Liver (tissue), 9 donors: ENCODE measurements around the gene BTBD1. TPM values are rescaled to one million over a fixed set of nuclear protein-coding genes. Genes with fewer than 3 reads are reported as not detected.

ENCODE experiments used
- DNase-seq: peaks from one replicate; pipeline ENCODE4 v3.0.0-alpha.2; 2017; ENCODE audit warnings: low spot score
- H3K27ac ChIP-seq, 2 donors: one replicate each; pipeline ENCODE4 v1.7.0; 2013; ENCODE audit warnings: inconsistent platforms in 2 of 2, low read length in 2 of 2, control low read depth in 1 of 2, low read depth in 1 of 2, mild to moderate bottlenecking in 1 of 2
- H3K27me3 ChIP-seq, 4 donors: one replicate each; pipeline versions ENCODE4 v1.6.1 to v1.7.0; 2013; ENCODE audit warnings: low read length in 3 of 4, inconsistent platforms in 1 of 4, mild to moderate bottlenecking in 1 of 4, moderate library complexity in 1 of 4; ENCODE audit not compliant: control insufficient read depth in 4 of 4, insufficient read depth in 4 of 4
- H3K36me3 ChIP-seq, 4 donors: one replicate each; pipeline versions ENCODE4 v1.6.1 to v1.7.0; 2013; ENCODE audit warnings: low read length in 3 of 4, mild to moderate bottlenecking in 3 of 4, low read depth in 1 of 4, moderate library complexity in 1 of 4; ENCODE audit not compliant: control insufficient read depth in 4 of 4, insufficient read depth in 3 of 4
- H3K4me1 ChIP-seq, 4 donors: one replicate each; pipeline versions ENCODE4 v1.6.1 to v1.7.0; 2013; ENCODE audit warnings: low read length in 3 of 4, mild to moderate bottlenecking in 3 of 4, moderate library complexity in 1 of 4; ENCODE audit not compliant: control insufficient read depth in 4 of 4, insufficient read depth in 4 of 4
- H3K4me3 ChIP-seq, 3 donors: one replicate each; pipeline versions ENCODE4 v1.6.1 to v1.7.0; 2013; ENCODE audit warnings: low read length in 3 of 3, control low read depth in 1 of 3, low read depth in 1 of 3, mild to moderate bottlenecking in 1 of 3
- H3K9ac ChIP-seq, 2 donors: one replicate each; pipeline ENCODE4 v1.7.0; 2013; ENCODE audit warnings: low read length in 2 of 2, mild to moderate bottlenecking in 2 of 2, moderate library complexity in 2 of 2, control low read depth in 1 of 2, low read depth in 1 of 2
- H3K9me3 ChIP-seq, 4 donors: one replicate each; pipeline versions ENCODE4 v1.6.1 to v1.7.0; 2013; ENCODE audit warnings: low read length in 3 of 4; ENCODE audit not compliant: control insufficient read depth in 4 of 4
- EGR1 ChIP-seq, 2 donors: IDR thresholded peaks; 2 replicates each; pipeline ENCODE4 v1.6.1; 2016 to 2018; ENCODE audit warnings: antibody characterized with exemption in 2 of 2, low read depth in 2 of 2
- FOXA1 ChIP-seq: IDR thresholded peaks from 2 replicates; pipeline ENCODE4 v1.6.1; 2016; ENCODE audit warnings: antibody characterized with exemption
- FOXA2 ChIP-seq: IDR thresholded peaks from 2 replicates; pipeline ENCODE4 v1.6.1; 2016; ENCODE audit warnings: antibody characterized with exemption
- GABPA ChIP-seq, 2 donors: IDR thresholded peaks in 1 of 2; conservative IDR thresholded peaks in 1 of 2; 2 replicates each; pipeline ENCODE4 v1.6.1; 2016; ENCODE audit warnings: antibody characterized with exemption in 2 of 2, mild to moderate bottlenecking in 1 of 2, moderate library complexity in 1 of 2
- HNF4A ChIP-seq, 2 donors: conservative IDR thresholded peaks; 2 replicates each; pipeline ENCODE4 v1.6.1; 2016; ENCODE audit warnings: antibody characterized with exemption in 2 of 2, mild to moderate bottlenecking in 2 of 2
- NR2F2 ChIP-seq: IDR thresholded peaks from 2 replicates; pipeline ENCODE4 v1.6.1; 2016; ENCODE audit warnings: antibody characterized with exemption
- RAD21 ChIP-seq, 2 donors: IDR thresholded peaks; 2 replicates each; pipeline ENCODE4 v1.6.1; 2016; ENCODE audit warnings: antibody characterized with exemption in 2 of 2, mild to moderate bottlenecking in 2 of 2
- SP1 ChIP-seq: IDR thresholded peaks from 2 replicates; pipeline ENCODE4 v1.6.1; 2018; ENCODE audit warnings: antibody characterized with exemption, mild to moderate bottlenecking
- TAF1 ChIP-seq: conservative IDR thresholded peaks from 2 replicates; pipeline ENCODE4 v1.6.1; 2016; ENCODE audit warnings: antibody characterized with exemption, mild to moderate bottlenecking
- YY1 ChIP-seq: IDR thresholded peaks from 2 replicates; pipeline ENCODE4 v1.6.1; 2016; ENCODE audit warnings: antibody characterized with exemption, mild to moderate bottlenecking
- WGBS: extraction: QIAGEN DNeasy Blood & Tissue Kit; methylation state at CpG from one replicate; pipeline ENCODE4 v1.1.7; 2013; 5-methylcytosine and 5-hydroxymethylcytosine counted together
- polyA plus RNA-seq, 2 donors: library from polyadenylated mRNA; stranded (reverse) in 1 of 2; unstranded in 1 of 2; fragments of 200-250 nt in 1 of 2; fragments of >200 nt in 1 of 2; fragmentation: Nextera tagmentation in 1 of 2; extraction: Ambion mirVana in 1 of 2; gene quantifications; one replicate each; pipeline versions ENCODE4 v1.2.1 to v1.2.3, GENCODE V29; 2013 to 2015
- total RNA-seq, 2 donors: library from RNA; depleted of rRNA; stranded (reverse); fragments of >200 nt; gene quantifications; one replicate each; pipeline ENCODE4 v1.2.3, GENCODE V29; 2014
- TF ChIP-seq, protein P1 (sequence below): fragments of 150-350 bp; IDR thresholded peaks from 2 replicates; pipeline ENCODE4 v1.5.1; 2017; ENCODE audit warnings: improper control_type of control experiment, low read depth, low read length; ENCODE audit not compliant: missing input control
- TF ChIP-seq, protein P2 (sequence below): IDR thresholded peaks from 2 replicates; pipeline ENCODE4 v1.6.1; 2016; ENCODE audit warnings: antibody characterized with exemption
- TF ChIP-seq, protein P3 (sequence below): IDR thresholded peaks from 2 replicates; pipeline ENCODE4 v1.6.1; 2016; ENCODE audit warnings: antibody characterized with exemption
- donor health status: healthy.
- donor health status: healthy.
- donor health status: healthy.
- donor health status: healthy.
- donor health status: healthy.

BTBD1 gene
- total and polyA plus RNA-seq, 4 donors: 8.6 to 43.9 (median 27.6) TPM

DNA sequence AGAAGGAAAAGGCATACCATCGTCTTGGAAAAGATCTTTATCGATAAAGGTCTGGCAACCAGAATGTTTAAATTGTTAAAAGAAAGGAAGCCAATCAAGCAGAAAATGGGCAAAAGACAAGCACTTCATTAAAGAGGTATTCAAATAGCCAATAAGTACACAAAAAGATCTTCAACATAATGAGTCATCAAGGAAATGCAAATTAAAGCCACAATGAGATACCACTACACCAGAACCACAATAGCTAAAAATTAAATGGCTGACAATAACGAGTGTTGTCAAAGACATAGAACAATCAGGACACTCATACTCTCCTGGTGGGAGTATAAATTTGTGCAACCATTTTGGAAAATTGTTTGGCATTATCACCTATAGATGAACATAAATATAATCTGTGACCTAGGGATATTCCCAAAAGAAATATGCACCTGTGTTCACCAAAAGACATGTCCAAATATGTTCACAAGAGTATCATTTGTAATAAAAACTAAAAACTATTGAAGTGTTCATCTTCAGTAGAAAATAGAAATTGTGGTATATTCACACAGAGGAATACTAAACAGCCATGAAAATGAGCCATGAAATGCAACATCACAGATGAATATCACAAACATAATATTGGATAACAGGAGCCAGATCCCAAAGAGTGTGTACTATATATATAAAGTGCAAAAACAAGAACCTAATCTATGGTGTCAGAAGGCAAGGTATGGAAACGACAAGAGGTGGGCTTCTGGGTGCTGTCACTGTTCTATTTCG is 14.4 kb upstream of the BTBD1 start:
- no peak for TF ChIP-seq FOXA1
- TF ChIP-seq YY1: no peak
- no peak for TF ChIP-seq TAF1
- no peak for TF ChIP-seq HNF4A (conservative IDR thresholded peaks at IDR 0.05)
- no peak for TF ChIP-seq GABPA (IDR thresholded peaks at IDR 0.05 in 1 of 2, conservative IDR thresholded peaks at IDR 0.05 in 1 of 2)
- no peak for TF ChIP-seq SP1
- no peak for TF ChIP-seq NR2F2
- TF ChIP-seq EGR1 (IDR thresholded peaks at IDR 0.05; ENCODE audit: low read depth in 2 of 2): no peak
- TF ChIP-seq, protein P1, sequence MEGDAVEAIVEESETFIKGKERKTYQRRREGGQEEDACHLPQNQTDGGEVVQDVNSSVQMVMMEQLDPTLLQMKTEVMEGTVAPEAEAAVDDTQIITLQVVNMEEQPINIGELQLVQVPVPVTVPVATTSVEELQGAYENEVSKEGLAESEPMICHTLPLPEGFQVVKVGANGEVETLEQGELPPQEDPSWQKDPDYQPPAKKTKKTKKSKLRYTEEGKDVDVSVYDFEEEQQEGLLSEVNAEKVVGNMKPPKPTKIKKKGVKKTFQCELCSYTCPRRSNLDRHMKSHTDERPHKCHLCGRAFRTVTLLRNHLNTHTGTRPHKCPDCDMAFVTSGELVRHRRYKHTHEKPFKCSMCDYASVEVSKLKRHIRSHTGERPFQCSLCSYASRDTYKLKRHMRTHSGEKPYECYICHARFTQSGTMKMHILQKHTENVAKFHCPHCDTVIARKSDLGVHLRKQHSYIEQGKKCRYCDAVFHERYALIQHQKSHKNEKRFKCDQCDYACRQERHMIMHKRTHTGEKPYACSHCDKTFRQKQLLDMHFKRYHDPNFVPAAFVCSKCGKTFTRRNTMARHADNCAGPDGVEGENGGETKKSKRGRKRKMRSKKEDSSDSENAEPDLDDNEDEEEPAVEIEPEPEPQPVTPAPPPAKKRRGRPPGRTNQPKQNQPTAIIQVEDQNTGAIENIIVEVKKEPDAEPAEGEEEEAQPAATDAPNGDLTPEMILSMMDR: no peak
- TF ChIP-seq, protein P2, sequence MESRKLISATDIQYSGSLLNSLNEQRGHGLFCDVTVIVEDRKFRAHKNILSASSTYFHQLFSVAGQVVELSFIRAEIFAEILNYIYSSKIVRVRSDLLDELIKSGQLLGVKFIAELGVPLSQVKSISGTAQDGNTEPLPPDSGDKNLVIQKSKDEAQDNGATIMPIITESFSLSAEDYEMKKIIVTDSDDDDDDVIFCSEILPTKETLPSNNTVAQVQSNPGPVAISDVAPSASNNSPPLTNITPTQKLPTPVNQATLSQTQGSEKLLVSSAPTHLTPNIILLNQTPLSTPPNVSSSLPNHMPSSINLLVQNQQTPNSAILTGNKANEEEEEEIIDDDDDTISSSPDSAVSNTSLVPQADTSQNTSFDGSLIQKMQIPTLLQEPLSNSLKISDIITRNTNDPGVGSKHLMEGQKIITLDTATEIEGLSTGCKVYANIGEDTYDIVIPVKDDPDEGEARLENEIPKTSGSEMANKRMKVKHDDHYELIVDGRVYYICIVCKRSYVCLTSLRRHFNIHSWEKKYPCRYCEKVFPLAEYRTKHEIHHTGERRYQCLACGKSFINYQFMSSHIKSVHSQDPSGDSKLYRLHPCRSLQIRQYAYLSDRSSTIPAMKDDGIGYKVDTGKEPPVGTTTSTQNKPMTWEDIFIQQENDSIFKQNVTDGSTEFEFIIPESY: no peak
- peaks cover 0 to 7% (median 4%) of the 10 kb centered on the region in 4 donors for H3K27me3 ChIP-seq
- WGBS: 75% methylated on average over 5 of the region's 5 CpGs

DNA sequence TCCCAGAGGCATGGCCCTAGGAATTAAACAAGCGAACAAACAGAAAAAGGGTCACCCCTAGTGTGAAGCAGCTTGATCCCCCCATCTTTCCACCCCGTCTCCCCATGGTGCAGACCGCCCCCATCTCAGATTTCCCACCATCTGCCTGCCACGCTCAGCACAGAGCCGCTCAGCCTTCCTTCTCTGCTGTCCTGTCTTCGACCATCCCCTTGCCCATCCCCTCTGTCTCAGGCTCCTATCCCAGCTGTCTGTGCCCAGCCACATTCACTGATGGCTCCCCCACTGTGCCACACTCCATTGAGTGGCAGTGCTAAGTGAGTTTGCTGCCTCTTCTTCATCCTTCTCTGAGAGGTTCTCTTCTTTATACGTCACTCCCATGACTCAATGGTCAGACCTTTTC is 11.7 kb upstream of the BTBD1 start:
- Histone ChIP-seq H3K27ac (no peak overlapping the region), H3K4me3 (no peak overlapping the region), H3K9ac (no peak overlapping the region), H3K36me3 (no peaks in the 10 kb centered on the region), H3K9me3 (peaks cover 0 to 4% (median under 1%) of the 10 kb centered on the region in 4 donors), H3K27me3 (peaks cover 0 to 7% (median 4%) of the 10 kb centered on the region in 4 donors), H3K4me1 (no peaks in the 10 kb centered on the region)
- 62% methylated on average over 7 of the region's 7 CpGs for WGBS
- DNase-seq: no peak
- TF ChIP-seq FOXA2 (no peak), RAD21 (IDR thresholded peaks at IDR 0.05) (no peak), EGR1 (IDR thresholded peaks at IDR 0.05; ENCODE audit: low read depth in 2 of 2) (no peak), SP1 (no peak), NR2F2 (no peak)
- TF ChIP-seq, protein P3, sequence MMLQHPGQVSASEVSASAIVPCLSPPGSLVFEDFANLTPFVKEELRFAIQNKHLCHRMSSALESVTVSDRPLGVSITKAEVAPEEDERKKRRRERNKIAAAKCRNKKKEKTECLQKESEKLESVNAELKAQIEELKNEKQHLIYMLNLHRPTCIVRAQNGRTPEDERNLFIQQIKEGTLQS: no peak

More for the DNA sequence above, 14.4 kb upstream of the BTBD1 start:
- Histone ChIP-seq H3K4me3 (no peak overlapping the region), H3K9me3 (no peaks in the 10 kb centered on the region), H3K4me1 (no peaks in the 10 kb centered on the region), H3K9ac (no peak overlapping the region), H3K36me3 (no peaks in the 10 kb centered on the region), H3K27ac (no peak overlapping the region)
- no peak for DNase-seq
